A549 (cell line): ENCODE results near the gene FSCN2. TPM values are rescaled to one million over a fixed set of nuclear protein-coding genes. Genes with fewer than 3 reads are reported as not detected.

Experiments used
- ATAC-seq, 2 experiments: fragments of 200-7000 bp in 1 of 2; fragments of >200 bp in 1 of 2; cut with Nextera tagmentation in 1 of 2; cut with Tn5 transposase in 1 of 2; 3 replicates each; pipeline versions ENCODE4 v1.8.0 to v1.9.1; 2018 to 2020; ENCODE audit warnings: mild to moderate bottlenecking in 1 of 2, moderate library complexity in 1 of 2
- CTCF ChIA-PET: fragments of 300-600 bp; sonication (Branson Sonifier 250); formaldehyde crosslinking; extraction: SDS; loops from one replicate; lab custom pipeline; 2021; ENCODE audit warnings: antibody characterized with exemption, inconsistent platforms; lab: Yijun Ruan, JAX
- POLR2A ChIA-PET: fragments of 350-600 bp; formaldehyde crosslinking; extraction: SDS; loops from one replicate; lab custom pipeline; 2021; ENCODE audit warnings: antibody characterized with exemption, inconsistent platforms; lab: Yijun Ruan, JAX
- DNase-seq, 2 experiments: peaks; one replicate each; pipeline versions ENCODE4 v3.0.0 to v3.0.0-alpha.2; 2011 to 2016; ENCODE audit warnings: low read depth in 1 of 2, low spot score in 1 of 2
- FAIRE-seq: peaks from 2 replicates; lab custom pipeline; 2011; peaks lifted over from hg19 to GRCh38; lab: Jason Lieb, UNC
- H3K27ac ChIP-seq, 2 experiments: fragments of >200 bp; sonication (Bioruptor Twin); formaldehyde crosslinking; 3 replicates each; pipeline ENCODE4 v1.5.1; 2016 to 2017
- H3K4me1 ChIP-seq: fragments of >200 bp; sonication (Bioruptor Twin); formaldehyde crosslinking; 3 replicates; pipeline ENCODE4 v1.6.1; 2016
- H3K4me2 ChIP-seq: fragments of >200 bp; sonication (Bioruptor Twin); formaldehyde crosslinking; 3 replicates; pipeline ENCODE4 v1.6.1; 2016
- H3K4me3 ChIP-seq: fragments of >200 bp; sonication (Bioruptor Twin); formaldehyde crosslinking; 3 replicates; pipeline ENCODE4 v1.5.1; 2016
- H3K9me3 ChIP-seq: fragments of >200 bp; sonication (Bioruptor Twin); formaldehyde crosslinking; 3 replicates; pipeline ENCODE4 v1.6.1; 2016
- BHLHE40 ChIP-seq: IDR thresholded peaks from 2 replicates; pipeline ENCODE4 v1.6.1; 2012; ENCODE audit warnings: low read depth, low read length, inconsistent platforms
- CHD2 ChIP-seq: fragments of 150-350 bp; IDR thresholded peaks from 2 replicates; pipeline ENCODE4 v1.6.1; 2014; ENCODE audit warnings: low read length; ENCODE audit not compliant: partially characterized antibody
- EHMT2 ChIP-seq: fragments of 200-600 bp; sonication (generic); IDR thresholded peaks from 2 replicates; pipeline ENCODE4 v1.6.1; 2016; ENCODE audit warnings: antibody characterized with exemption, low read depth, mild to moderate bottlenecking, moderate library complexity
- EP300 ChIP-seq, 2 experiments: fragments of >200 bp; sonication (Bioruptor Twin); formaldehyde crosslinking; IDR thresholded peaks; 2 replicates in 1 of 2; 3 replicates in 1 of 2; pipeline ENCODE4 v1.6.1; 2016 to 2017
- FOSB ChIP-seq: fragments of 250-450 bp; sonication (Bioruptor Pico); IDR thresholded peaks from 2 replicates; pipeline ENCODE4 v1.5.0; 2020; ENCODE audit warnings: mild to moderate bottlenecking, moderate library complexity
- HOXA7 ChIP-seq: fragments of 250-450 bp; sonication (Bioruptor Pico); IDR thresholded peaks from 2 replicates; pipeline ENCODE4 v1.5.0; 2020; ENCODE audit warnings: mild to moderate bottlenecking, moderate library complexity
- HOXB13 ChIP-seq: fragments of 250-450 bp; sonication (Bioruptor Pico); IDR thresholded peaks from 2 replicates; pipeline ENCODE4 v1.5.0; 2020; ENCODE audit warnings: low read depth, mild to moderate bottlenecking, moderate library complexity
- KDM1A ChIP-seq: fragments of 200-600 bp; sonication (generic); IDR thresholded peaks from 2 replicates; pipeline ENCODE4 v1.6.1; 2016; ENCODE audit warnings: low read depth, mild to moderate bottlenecking
- KDM5A ChIP-seq: fragments of 200-600 bp; sonication (generic); IDR thresholded peaks from 2 replicates; pipeline ENCODE4 v1.6.1; 2016; ENCODE audit warnings: antibody characterized with exemption, mild to moderate bottlenecking
- MAFK ChIP-seq: fragments of 450-650 bp; IDR thresholded peaks from 2 replicates; pipeline ENCODE4 v1.6.1; 2014; ENCODE audit not compliant: partially characterized antibody
- MYC ChIP-seq: IDR thresholded peaks from 2 replicates; pipeline ENCODE4 v1.6.1; 2012; ENCODE audit warnings: mild to moderate bottlenecking, inconsistent platforms, low read length, improper control_type of control experiment, borderline replicate concordance
- NFE2L2 ChIP-seq: fragments of 150-350 bp; conservative IDR thresholded peaks from 2 replicates; pipeline ENCODE4 v1.6.1; 2014; ENCODE audit warnings: low read length
- NPAS2 ChIP-seq: fragments of 250-450 bp; sonication (Bioruptor Pico); IDR thresholded peaks from 2 replicates; pipeline ENCODE4 v1.8.0; 2022; ENCODE audit warnings: mild to moderate bottlenecking, moderate library complexity, borderline replicate concordance
- NR3C1 ChIP-seq: fragments of >200 bp; sonication (Bioruptor Twin); formaldehyde crosslinking; IDR thresholded peaks from 3 replicates; pipeline ENCODE4 v1.6.1; 2017
- POLR2A ChIP-seq: IDR thresholded peaks from 2 replicates; pipeline ENCODE4 v1.6.1; 2012; ENCODE audit warnings: mild to moderate bottlenecking, low read length
- POLR2AphosphoS2 ChIP-seq: conservative IDR thresholded peaks from 2 replicates; pipeline ENCODE4 v1.6.1; 2012; ENCODE audit warnings: low read length, improper control_type of control experiment, inconsistent platforms
- RFX5 ChIP-seq: fragments of 450-650 bp; IDR thresholded peaks from 2 replicates; pipeline ENCODE4 v1.7.1; 2014; ENCODE audit warnings: antibody characterized with exemption, mild to moderate bottlenecking, moderate library complexity
- SREBF2 ChIP-seq: fragments of 450-650 bp; IDR thresholded peaks from 2 replicates; pipeline ENCODE4 v1.6.1; 2014; ENCODE audit warnings: mild to moderate bottlenecking, moderate library complexity
- TFCP2L1 ChIP-seq: fragments of 250-450 bp; sonication (Bioruptor Pico); IDR thresholded peaks from 2 replicates; pipeline ENCODE4 v1.5.0; 2021; ENCODE audit warnings: mild to moderate bottlenecking
- TP53 ChIP-seq: fragments of 250-450 bp; sonication (Bioruptor Pico); IDR thresholded peaks from 2 replicates; pipeline ENCODE4 v1.5.0; 2021; ENCODE audit warnings: mild to moderate bottlenecking, moderate library complexity
- ZC3H11A ChIP-seq: fragments of 450-650 bp; IDR thresholded peaks from 2 replicates; pipeline ENCODE4 v1.6.1; 2014; ENCODE audit warnings: antibody characterized with exemption, mild to moderate bottlenecking
- ZFP36 ChIP-seq: fragments of 450-650 bp; IDR thresholded peaks from 2 replicates; pipeline ENCODE4 v1.6.1; 2014; ENCODE audit warnings: borderline replicate concordance; ENCODE audit not compliant: partially characterized antibody
- ZSCAN20 ChIP-seq: fragments of 250-450 bp; sonication (Bioruptor Pico); IDR thresholded peaks from 2 replicates; pipeline ENCODE4 v1.8.0; 2022; ENCODE audit warnings: mild to moderate bottlenecking, moderate library complexity
- WGBS: methylation state at CpG from one replicate; pipeline ENCODE4 v1.1.6; 2017; ENCODE audit errors: missing lambda C conversion rate; 5-methylcytosine and 5-hydroxymethylcytosine counted together
- polyA plus RNA-seq, 4 experiments: library from polyadenylated mRNA; depleted of rRNA in 3 of 4; stranded (reverse); fragments of >200 nt; fragmentation: RNase III in 1 of 4; extraction: RNeasy Plus Mini Kit Qiagen cat#74134 plus additional on column Dnase treatment in 1 of 4; gene quantifications; 2 replicates in 3 of 4; 3 replicates in 1 of 4; pipeline ENCODE4 v1.2.3, GENCODE V29; 2011 to 2017
- TF ChIP-seq, protein P1 (sequence below): IDR thresholded peaks from 2 replicates; pipeline ENCODE4 v1.6.1; 2012; ENCODE audit warnings: low read depth, borderline replicate concordance

The FSCN2 gene
- polyA plus RNA-seq, 2 of the 4 experiments (the other 2 are of a cell fraction), result 0.84 to 1.3 TPM

- ChIA-PET CTCF (interaction anchor here (1.0 to 6.4 kb wide), 9 partner anchors 11 to 398 kb away, joined by 3 to 36 read pairs (median 4); partner anchors contain the start of gene FAAP100), POLR2A (interaction anchor here (0.6 kb wide), 1 partner anchor 40 kb away, joined by 6 read pairs; no protein-coding TSS in a partner anchor)
- ATAC-seq, result no peak
- Histone ChIP-seq H3K4me3 (no peak overlapping the region), H3K9me3 (no peaks in the 10 kb centered on the region), H3K27ac (no peak overlapping the region), H3K4me1 (no peaks in the 10 kb centered on the region), H3K4me2 (no peak overlapping the region)
- 94% methylated on average over 14 of the region's 14 CpGs for WGBS
- DNase-seq, result no peak
- TF ChIP-seq ZSCAN20, result no peak
- no peak for TF ChIP-seq EP300 (IDR thresholded peaks at IDR 0.05)
- TF ChIP-seq ZFP36, result no peak
- TF ChIP-seq MAFK, result no peak
- FAIRE-seq, result no peak
Observed at GRCh38 chr17:81540676-81541027, 12.5 kb downstream of the FSCN2 start.

DNA sequence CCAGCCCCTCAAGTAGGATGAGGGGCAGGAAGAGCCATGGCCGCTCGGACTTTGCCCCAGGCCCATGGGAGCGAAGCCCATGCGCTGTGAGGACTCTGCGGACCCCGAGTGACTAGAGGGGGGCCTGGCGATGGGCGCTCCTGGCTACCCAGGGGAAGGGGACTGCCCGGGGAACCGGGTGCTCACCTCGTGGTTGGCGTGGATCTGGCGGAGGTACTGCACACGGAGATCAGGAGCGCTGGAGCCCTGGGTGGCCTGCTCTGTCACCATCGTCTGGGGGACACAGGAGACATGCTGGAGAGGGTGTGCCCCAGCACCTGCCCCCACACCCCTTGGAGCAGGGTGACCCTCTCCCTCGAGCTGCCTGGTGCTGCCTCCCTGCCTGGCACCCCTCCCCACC is 12.9 kb downstream of the FSCN2 start:
- CTCF ChIA-PET, result interaction anchor here (1.2 to 6.4 kb wide), 5 partner anchors 10 to 287 kb away, joined by 3 to 36 read pairs (median 8); partner anchors contain the start of gene FAAP100
- WGBS, result 96% methylated on average over 12 of the region's 17 CpGs
- FAIRE-seq (no peak), DNase-seq (no peak), ATAC-seq (no peak)
- POLR2A ChIA-PET, result interaction anchor here (0.6 kb wide), 1 partner anchor 40 kb away, joined by 6 read pairs; no protein-coding TSS in a partner anchor
- H3K4me3 ChIP-seq, result no peak overlapping the region
- H3K4me2 ChIP-seq, result no peak overlapping the region
- H3K4me1 ChIP-seq, result no peaks in the 10 kb centered on the region
- no peaks in the 10 kb centered on the region for H3K9me3 ChIP-seq
- TF ChIP-seq NPAS2 (CRISPR knock-in tag) (no peak), ZC3H11A (no peak), EHMT2 (no peak), FOSB (CRISPR knock-in tag) (no peak), HOXB13 (CRISPR knock-in tag) (no peak), BHLHE40 (no peak)
- TF ChIP-seq, protein P1, sequence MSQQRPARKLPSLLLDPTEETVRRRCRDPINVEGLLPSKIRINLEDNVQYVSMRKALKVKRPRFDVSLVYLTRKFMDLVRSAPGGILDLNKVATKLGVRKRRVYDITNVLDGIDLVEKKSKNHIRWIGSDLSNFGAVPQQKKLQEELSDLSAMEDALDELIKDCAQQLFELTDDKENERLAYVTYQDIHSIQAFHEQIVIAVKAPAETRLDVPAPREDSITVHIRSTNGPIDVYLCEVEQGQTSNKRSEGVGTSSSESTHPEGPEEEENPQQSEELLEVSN, result no peak
- no peak overlapping the region for H3K27ac ChIP-seq

GRCh38 chr17:81542431-81543338 is 14.5 kb downstream of the FSCN2 start:
- POLR2A ChIA-PET, result interaction anchor here (1.4 to 1.9 kb wide), 2 partner anchors 9 to 10 kb away, joined by 4 to 5 read pairs; no protein-coding TSS in a partner anchor
- whole genome bisulfite sequencing, result 89% methylated on average over 14 of the region's 15 CpGs
- no peaks in the 10 kb centered on the region for H3K4me1 ChIP-seq
- CTCF ChIA-PET, result interaction anchor here (0.8 to 6.4 kb wide), 12 partner anchors 9 to 289 kb away, joined by 3 to 51 read pairs (median 4); partner anchors contain the start of gene FAAP100
- H3K4me2 ChIP-seq, result no peak overlapping the region
- no peak overlapping the region for H3K4me3 ChIP-seq
- no peaks in the 10 kb centered on the region for H3K9me3 ChIP-seq
- DNase-seq (no peak), ATAC-seq (no peak), FAIRE-seq (no peak)
- peak overlapping the region in 1 of 2 experiments; percentile 13; a peak in 1 of 6 replicates for H3K27ac ChIP-seq
- TF ChIP-seq HOXB13 (CRISPR knock-in tag), result no peak
- TF ChIP-seq CHD2, result no peak
- no peak for TF ChIP-seq NR3C1
- no peak for TF ChIP-seq POLR2AphosphoS2
- TF ChIP-seq RFX5, result no peak
- TF ChIP-seq NFE2L2, result no peak
- no peak for TF ChIP-seq TFCP2L1 (CRISPR knock-in tag)
- no peak for TF ChIP-seq HOXA7 (CRISPR knock-in tag)
- TF ChIP-seq KDM1A, result no peak
- no peak for TF ChIP-seq ZFP36
- no peak for TF ChIP-seq SREBF2
- TF ChIP-seq ZSCAN20, result no peak
- TF ChIP-seq BHLHE40, result no peak
- no peak for TF ChIP-seq MYC
- TF ChIP-seq TP53 (CRISPR knock-in tag), result no peak
- no peak for TF ChIP-seq KDM5A
- TF ChIP-seq POLR2A, result no peak
